PC-3 (cell line): Measurements from ENCODE around the gene TDRD12.

ENCODE experiments used
- EZH2 ChIP-seq: fragments of 300-600 bp; sonication (generic); IDR thresholded peaks from one replicate; pipeline ENCODE4 v1.6.1; 2017; ENCODE audit warnings: antibody characterized with exemption, mild to moderate bottlenecking, low read length; ENCODE audit not compliant: unreplicated experiment
- EZH2phosphoT487 ChIP-seq: fragments of 300-600 bp; sonication (generic); IDR thresholded peaks from 2 replicates; pipeline ENCODE4 v1.6.1; 2018; ENCODE audit warnings: mild to moderate bottlenecking, antibody characterized with exemption, low read length, borderline replicate concordance
- TF ChIP-seq, protein P1 (sequence below): fragments of 300-600 bp; sonication (generic); conservative IDR thresholded peaks from 2 replicates; pipeline ENCODE4 v1.5.1; 2017; ENCODE audit warnings: antibody characterized with exemption, low read depth, mild to moderate bottlenecking, low read length

DNA sequence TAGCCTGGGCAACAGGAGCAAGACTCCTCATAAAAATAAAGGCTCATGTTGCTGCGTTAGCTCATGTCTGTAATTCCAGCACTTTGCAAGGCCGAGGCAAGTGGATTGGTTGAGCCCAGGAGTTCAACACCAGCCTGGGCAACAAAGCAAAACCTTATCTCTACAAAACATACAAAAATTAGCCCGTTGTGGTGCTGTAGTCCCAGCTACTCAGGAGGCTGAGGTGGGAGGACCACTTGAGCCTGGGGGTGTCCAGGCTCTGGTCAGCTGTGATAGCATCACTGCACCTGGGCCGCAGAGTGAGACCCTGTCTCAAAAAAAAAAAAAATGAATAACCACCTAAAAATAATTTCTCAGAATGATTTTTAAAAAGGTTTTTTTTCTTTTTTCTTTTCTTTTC is 31.9 kb upstream of the TDRD12 start:
- TF ChIP-seq, protein P1, sequence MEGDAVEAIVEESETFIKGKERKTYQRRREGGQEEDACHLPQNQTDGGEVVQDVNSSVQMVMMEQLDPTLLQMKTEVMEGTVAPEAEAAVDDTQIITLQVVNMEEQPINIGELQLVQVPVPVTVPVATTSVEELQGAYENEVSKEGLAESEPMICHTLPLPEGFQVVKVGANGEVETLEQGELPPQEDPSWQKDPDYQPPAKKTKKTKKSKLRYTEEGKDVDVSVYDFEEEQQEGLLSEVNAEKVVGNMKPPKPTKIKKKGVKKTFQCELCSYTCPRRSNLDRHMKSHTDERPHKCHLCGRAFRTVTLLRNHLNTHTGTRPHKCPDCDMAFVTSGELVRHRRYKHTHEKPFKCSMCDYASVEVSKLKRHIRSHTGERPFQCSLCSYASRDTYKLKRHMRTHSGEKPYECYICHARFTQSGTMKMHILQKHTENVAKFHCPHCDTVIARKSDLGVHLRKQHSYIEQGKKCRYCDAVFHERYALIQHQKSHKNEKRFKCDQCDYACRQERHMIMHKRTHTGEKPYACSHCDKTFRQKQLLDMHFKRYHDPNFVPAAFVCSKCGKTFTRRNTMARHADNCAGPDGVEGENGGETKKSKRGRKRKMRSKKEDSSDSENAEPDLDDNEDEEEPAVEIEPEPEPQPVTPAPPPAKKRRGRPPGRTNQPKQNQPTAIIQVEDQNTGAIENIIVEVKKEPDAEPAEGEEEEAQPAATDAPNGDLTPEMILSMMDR, result no peak
- no peak for TF ChIP-seq EZH2
- no peak for TF ChIP-seq EZH2phosphoT487
